Gastrocnemius medialis (tissue), 4 donors: Measurements from ENCODE around the gene JCHAIN.

Experiments used
- CTCF ChIP-seq, 5 experiments: fragments of 450-650 bp in 3 of 5; fragments of 200-600 bp in 2 of 5; sonication (generic) in 2 of 5; IDR thresholded peaks in 4 of 5; conservative IDR thresholded peaks in 1 of 5; 1 replicate in 4 of 5; 2 replicates in 1 of 5; pipeline ENCODE4 v1.5.1; 2016 to 2019; ENCODE audit warnings: antibody characterized with exemption in 5 of 5, mild to moderate bottlenecking in 3 of 5, moderate library complexity in 3 of 5
- POLR2A ChIP-seq, 2 donors: fragments of 450-650 bp; IDR thresholded peaks; one replicate each; pipeline ENCODE4 v1.6.1; 2017; ENCODE audit warnings: antibody characterized with exemption in 2 of 2, mild to moderate bottlenecking in 2 of 2, moderate library complexity in 2 of 2

DNA sequence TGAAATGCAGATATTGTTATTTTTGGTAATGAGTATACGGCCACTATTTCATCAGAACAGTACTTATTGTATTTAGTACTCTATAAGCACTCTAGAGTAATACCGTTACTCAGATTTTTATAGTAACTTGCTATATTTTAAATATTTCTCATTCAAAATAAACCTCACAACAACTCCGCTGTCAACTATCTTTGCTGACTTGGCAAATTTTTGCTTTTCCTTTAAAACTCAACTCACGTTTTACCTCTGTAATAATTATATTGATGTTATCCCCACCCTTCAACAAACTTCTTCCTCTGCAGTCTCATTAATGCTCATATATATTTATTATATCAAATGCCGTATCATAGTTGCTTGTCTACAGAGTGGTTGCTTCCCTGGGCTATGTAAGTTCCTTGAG is 9.0 kb downstream of the JCHAIN start:
- no peak for TF ChIP-seq CTCF (IDR thresholded peaks at IDR 0.05 in 4 of 5, conservative IDR thresholded peaks at IDR 0.05 in 1 of 5)
- no peak for TF ChIP-seq POLR2A (IDR thresholded peaks at IDR 0.05)
